Natural killer cell treated with Interleukin-12 subunit alpha and Interleukin-12 subunit beta and Interleukin-15 and Interleukin-18, amount 100 ng/mL, for 72 hours (primary cell): Measurements from ENCODE around the gene TTC1. TPM values are rescaled to one million over a fixed set of nuclear protein-coding genes. Genes with fewer than 3 reads are reported as not detected.
"Not testable (repeated sequence)": the region's sequence is repeated elsewhere in the genome, so short reads cannot be mapped to it uniquely, and the experiment has no call there.

Source experiments
- ATAC-seq, 2 donors: fragments of 150-1000 bp; cut with Tn5 transposase in 1 of 2; sonication (Bioruptor Pico), chemical (Tn5 transposase) in 1 of 2; 2 replicates each; pipeline ENCODE4 v1.10.0; 2021
- DNase-seq: peaks from one replicate; pipeline ENCODE4 v3.0.0; 2022; ENCODE audit warnings: low spot score
- H3K27ac Mint-ChIP-seq, 2 donors: 1 replicate in 1 of 2; 2 replicates in 1 of 2; pipeline ENCODE4 v1.8.0; 2022; ENCODE audit warnings: mixed read lengths in 2 of 2, mild to moderate bottlenecking in 1 of 2, moderate library complexity in 1 of 2
- H3K27me3 Mint-ChIP-seq, 2 donors: 1 replicate in 1 of 2; 2 replicates in 1 of 2; pipeline ENCODE4 v1.8.0; 2022; ENCODE audit warnings: mixed read lengths in 2 of 2
- H3K36me3 Mint-ChIP-seq: one replicate; pipeline ENCODE4 v1.8.0; 2022; ENCODE audit warnings: mixed read lengths
- H3K4me1 Mint-ChIP-seq, 2 donors: 1 replicate in 1 of 2; 2 replicates in 1 of 2; pipeline ENCODE4 v1.8.0; 2022; ENCODE audit warnings: low read depth in 2 of 2, mixed read lengths in 2 of 2, mild to moderate bottlenecking in 1 of 2
- H3K4me3 Mint-ChIP-seq: one replicate; pipeline ENCODE4 v1.8.0; 2022; ENCODE audit warnings: mixed read lengths
- H3K9me3 Mint-ChIP-seq: 2 replicates; pipeline ENCODE4 v1.8.0; 2022; ENCODE audit warnings: mixed read lengths
- total RNA-seq, 2 donors: library from RNA; stranded (reverse); gene quantifications; one replicate each; pipeline ENCODE4 v1.2.3, GENCODE V29; 2022

Gene TTC1, protein sequence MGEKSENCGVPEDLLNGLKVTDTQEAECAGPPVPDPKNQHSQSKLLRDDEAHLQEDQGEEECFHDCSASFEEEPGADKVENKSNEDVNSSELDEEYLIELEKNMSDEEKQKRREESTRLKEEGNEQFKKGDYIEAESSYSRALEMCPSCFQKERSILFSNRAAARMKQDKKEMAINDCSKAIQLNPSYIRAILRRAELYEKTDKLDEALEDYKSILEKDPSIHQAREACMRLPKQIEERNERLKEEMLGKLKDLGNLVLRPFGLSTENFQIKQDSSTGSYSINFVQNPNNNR
- total RNA-seq: 10 to 100 TPM; 53.8 to 56.6 TPM

DNA sequence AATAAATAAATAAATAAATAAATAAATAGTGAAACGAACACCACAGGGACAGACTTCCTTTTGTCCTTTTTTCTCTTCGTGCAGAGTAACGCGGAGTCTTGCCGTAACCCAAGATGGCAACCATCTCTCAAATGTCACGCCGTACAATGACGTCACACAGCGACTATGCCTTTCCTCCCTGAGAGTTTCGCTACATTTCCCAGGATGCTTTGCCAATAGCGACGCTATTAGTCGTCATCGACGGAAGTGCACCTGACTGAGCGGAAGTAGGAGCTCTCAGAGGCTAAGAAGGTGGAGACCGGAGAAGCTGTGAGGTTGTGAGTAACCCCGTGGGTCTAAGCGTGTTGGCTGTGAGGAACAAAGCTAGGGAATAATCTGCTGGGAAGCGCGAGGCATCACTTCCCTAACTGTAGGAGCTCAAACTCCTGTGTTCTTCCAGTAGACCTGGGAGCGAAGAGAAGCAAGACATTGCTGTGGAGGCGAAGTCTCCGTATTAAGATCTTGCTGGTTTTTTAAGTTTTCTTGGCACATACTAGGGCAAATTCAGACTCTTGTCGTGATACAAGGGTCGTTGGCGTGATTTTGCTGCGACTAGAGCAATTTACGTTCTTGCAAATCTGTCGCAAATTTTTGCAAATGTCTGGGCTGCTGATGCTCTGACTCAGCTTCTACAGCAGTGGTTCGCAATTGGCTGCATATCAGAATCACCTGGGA is at the start of gene TTC1:
Gene TTC1, plus strand, starts transcription at position 263 of the 714 bp plus-strand sequence. CDS start 1,390 bp downstream, outside the sequence.
- DNase-seq (peak; percentile 92), ATAC-seq (peak; percentile 99)
- peaks cover 23 to 25% of the 10 kb centered on the region in 2 donors for H3K4me1 Mint-ChIP-seq
- H3K27ac Mint-ChIP-seq: peak within 1 kb of the TSS; percentile 78 to 93
- peak within 1 kb of the TSS; percentile 93 for H3K4me3 Mint-ChIP-seq
- H3K36me3 Mint-ChIP-seq: peaks cover 12% of the 10 kb centered on the region
- no peaks in the 10 kb centered on the region for H3K27me3 Mint-ChIP-seq
- no peaks in the 10 kb centered on the region for H3K9me3 Mint-ChIP-seq

DNA sequence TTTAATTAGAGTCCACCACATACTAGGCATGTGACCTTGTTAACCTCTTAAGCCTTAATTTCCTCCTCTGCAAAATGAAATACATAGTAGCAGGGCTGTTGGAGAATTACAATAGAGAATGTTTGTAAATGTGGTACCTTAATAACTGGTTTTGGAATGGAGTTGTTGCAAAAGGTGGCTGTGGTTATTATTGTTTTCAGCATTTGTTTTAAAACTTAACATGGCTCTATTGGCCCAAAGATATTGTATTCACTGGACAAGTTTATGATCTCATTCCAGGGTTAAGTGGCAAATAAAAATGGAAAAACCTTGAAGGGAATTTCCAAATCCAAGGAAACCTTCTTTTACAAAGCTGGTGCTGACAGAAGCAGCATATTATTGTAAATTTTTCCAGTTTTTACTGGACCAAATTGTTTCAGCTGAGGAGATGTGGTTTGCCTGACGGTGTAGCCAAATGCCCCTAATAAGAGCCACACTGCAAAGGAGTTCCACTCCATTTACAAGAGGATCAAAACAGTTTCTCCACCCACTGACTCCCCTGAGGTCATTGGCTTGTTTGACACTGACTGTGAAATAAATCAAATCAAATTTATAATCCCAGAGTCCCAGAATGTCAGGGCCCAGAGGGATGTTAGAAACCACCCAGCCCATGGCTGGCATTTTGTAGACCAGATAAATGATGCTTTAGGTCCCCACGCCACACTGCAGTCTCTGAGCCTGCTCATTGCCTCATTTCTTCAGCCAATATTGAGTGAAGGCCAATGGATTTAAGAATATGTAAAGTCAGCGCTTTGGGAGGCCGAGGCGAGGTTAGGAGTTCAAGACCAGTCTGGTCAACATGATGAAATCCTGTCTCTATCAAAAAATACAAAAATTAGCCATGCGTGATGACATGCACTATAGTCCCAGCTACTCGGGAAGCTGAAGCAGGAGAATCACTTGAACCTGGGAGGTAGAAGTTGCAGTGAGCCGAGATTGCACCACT is 47.5 kb upstream of the TTC1 start:
- no peak for ATAC-seq
- peaks cover 24 to 32% of the 10 kb centered on the region in 2 donors for H3K27me3 Mint-ChIP-seq
- peaks cover 0 to 3% of the 10 kb centered on the region in 2 donors for H3K4me1 Mint-ChIP-seq
- no peaks in the 10 kb centered on the region for H3K36me3 Mint-ChIP-seq
- no peaks in the 10 kb centered on the region for H3K9me3 Mint-ChIP-seq
- no peak overlapping the region for H3K27ac Mint-ChIP-seq
- DNase-seq: no peak
- no peak overlapping the region for H3K4me3 Mint-ChIP-seq

DNA sequence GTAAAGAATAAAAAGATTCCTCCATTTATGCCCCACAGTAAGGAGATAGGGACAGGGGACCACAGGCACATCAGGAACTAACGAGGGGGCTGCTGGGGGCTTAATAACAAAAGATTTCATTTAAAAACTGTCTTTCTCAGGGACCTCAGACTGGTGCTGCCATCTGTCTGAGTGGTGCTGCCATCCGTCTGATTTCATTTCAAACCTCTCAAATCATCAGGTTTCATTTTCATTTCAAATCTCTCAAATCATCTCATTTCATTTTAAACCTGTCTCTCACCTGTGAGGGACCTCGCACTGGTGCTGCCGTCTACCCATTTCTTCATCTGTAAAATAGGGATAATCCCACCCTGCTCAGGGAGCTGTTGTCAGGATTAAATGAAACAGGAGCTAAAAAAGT is 46.7 kb upstream of the TTC1 start:
- no peak for ATAC-seq
- Mint-ChIP-seq H3K27me3 (peaks cover 28 to 38% of the 10 kb centered on the region in 2 donors), H3K27ac (no peak overlapping the region), H3K36me3 (no peaks in the 10 kb centered on the region), H3K4me3 (no peak overlapping the region), H3K9me3 (no peaks in the 10 kb centered on the region), H3K4me1 (peaks cover 0 to 3% of the 10 kb centered on the region in 2 donors)
- no peak for DNase-seq

DNA sequence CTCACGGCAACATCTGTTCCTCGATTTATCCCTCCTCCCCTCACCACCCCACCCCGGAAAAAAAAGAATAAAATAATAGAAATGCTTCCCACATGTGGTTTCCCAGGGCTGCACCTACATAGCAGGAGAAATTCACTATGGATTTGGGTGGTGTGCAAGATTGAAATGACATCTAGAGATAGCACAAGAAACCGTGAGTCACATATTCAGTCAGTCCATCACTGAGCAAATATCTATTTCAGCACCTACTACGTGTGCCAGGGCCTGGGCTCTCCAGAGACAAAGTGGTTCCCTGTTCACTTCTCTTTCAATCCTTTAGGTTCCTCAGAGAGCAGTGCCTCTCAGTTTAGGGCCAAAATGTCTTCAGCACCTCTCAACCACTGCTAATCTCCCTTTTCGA is 45.0 kb upstream of the TTC1 start:
- no peak overlapping the region for H3K27ac Mint-ChIP-seq
- H3K4me3 Mint-ChIP-seq: no peak overlapping the region
- H3K9me3 Mint-ChIP-seq: no peaks in the 10 kb centered on the region
- peaks cover 0 to 3% of the 10 kb centered on the region in 2 donors for H3K4me1 Mint-ChIP-seq
- no peaks in the 10 kb centered on the region for H3K36me3 Mint-ChIP-seq
- DNase-seq: no peak
- no peak for ATAC-seq
- H3K27me3 Mint-ChIP-seq: peaks cover 34 to 37% of the 10 kb centered on the region in 2 donors

DNA sequence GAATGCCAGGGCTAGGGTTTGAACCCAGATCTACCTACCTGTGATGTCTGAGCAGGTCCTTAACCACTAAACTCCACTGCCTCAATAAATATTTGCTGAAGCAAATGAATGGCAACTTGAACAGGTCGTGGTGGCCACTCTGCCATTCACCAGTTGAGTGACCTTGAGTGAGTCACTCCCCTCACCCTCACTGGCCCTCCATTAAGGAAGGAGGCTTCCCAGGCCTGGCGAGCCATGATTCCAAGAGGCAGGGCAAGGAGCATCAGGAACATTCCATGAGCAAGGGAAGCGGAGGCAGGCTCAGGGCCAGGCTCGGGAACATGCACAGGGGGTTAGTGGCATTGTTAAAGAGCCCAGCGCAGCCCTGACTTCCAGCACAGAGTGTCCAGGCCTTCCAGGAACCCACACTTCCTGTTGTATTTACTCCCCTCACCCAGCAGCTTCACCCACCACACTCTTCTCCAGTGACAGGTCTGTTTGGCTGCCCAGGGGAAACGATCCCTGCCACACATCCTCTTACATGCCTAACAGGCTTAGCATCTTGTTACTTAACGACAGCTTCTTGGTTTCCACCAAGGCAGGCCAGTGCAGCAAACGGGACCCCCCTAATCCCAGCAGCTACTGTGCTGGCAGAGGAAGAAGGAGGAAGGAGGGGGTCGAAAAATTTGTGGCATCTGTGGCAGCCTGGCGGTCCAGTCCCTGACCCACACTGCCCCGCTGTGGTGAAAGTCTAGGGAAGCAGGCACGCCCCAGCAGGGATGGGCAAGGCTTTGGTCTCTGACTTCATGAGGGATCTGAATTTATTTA is 43.7 kb upstream of the TTC1 start:
- Mint-ChIP-seq H3K27ac (no peak overlapping the region), H3K27me3 (peaks cover 30 to 44% of the 10 kb centered on the region in 2 donors), H3K4me1 (peaks cover 0 to 3% of the 10 kb centered on the region in 2 donors), H3K36me3 (no peaks in the 10 kb centered on the region), H3K9me3 (no peaks in the 10 kb centered on the region), H3K4me3 (no peak overlapping the region)
- no peak for DNase-seq
- peak; percentile 20 to 63 for ATAC-seq

DNA sequence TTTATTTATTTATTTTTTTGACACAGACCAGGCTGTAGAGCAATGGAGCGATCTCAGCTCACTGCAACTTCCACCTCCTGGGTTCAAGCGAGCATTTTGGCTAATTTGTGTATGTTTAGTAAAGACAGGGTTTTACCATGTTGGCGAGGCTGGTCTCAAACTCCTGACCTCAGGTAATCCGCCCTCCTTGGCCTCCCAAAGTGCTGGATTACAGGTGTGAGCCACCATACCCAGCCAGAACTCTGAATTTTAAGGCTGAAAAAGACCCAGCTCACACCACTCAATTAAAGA is 43.2 kb upstream of the TTC1 start:
- H3K4me3 Mint-ChIP-seq, H3K9me3 Mint-ChIP-seq, H3K36me3 Mint-ChIP-seq, H3K27ac Mint-ChIP-seq, DNase-seq, H3K4me1 Mint-ChIP-seq, ATAC-seq: not testable (repeated sequence)
- H3K27me3 Mint-ChIP-seq: peaks cover 34 to 49% of the 10 kb centered on the region in 2 donors

DNA sequence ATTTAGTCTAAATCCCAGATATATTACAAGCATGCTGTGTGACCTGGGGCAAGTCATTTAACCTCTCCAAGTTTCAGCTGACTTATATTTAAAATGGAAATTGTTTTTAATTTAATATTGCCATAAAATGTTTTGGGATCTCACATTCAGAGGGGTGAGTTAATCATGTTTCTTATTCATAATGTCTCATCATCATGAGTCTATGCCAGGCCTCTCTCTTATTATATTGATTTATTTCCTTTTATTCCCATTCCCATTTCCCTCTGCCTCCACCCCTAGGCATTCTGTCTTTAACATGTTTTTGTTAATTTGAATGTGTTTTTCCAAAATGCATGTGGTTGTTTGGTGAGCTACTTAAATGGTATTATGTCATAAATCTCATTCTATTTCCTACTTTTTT is 39.0 kb upstream of the TTC1 start:
- peaks cover 0 to 13% of the 10 kb centered on the region in 2 donors for H3K4me1 Mint-ChIP-seq
- no peak overlapping the region for H3K27ac Mint-ChIP-seq
- DNase-seq: no peak
- H3K4me3 Mint-ChIP-seq: no peak overlapping the region
- no peak for ATAC-seq
- H3K9me3 Mint-ChIP-seq: no peaks in the 10 kb centered on the region
- no peaks in the 10 kb centered on the region for H3K36me3 Mint-ChIP-seq
- peaks cover 58 to 78% of the 10 kb centered on the region in 2 donors for H3K27me3 Mint-ChIP-seq

DNA sequence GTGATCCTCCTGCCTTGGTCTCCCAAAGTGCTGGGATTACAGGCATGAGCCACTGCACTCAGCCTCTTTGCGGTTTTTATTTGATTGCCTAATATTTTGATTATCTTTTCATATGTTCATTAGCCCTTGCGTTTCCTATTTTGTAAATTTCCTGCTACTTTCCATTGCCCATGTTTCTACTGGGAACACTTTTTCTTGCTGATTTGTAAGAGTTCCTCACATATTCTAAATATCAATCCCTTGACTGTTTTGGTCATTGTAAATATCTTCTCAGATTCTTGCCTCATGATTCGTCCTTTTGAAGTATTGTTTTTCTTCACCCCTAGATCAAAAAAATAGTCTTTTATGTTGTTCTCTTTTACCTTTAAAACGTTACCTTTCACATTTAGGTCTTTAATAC is 37.9 kb upstream of the TTC1 start:
- DNase-seq: no peak
- Mint-ChIP-seq H3K4me1 (peaks cover 0 to 10% of the 10 kb centered on the region in 2 donors), H3K36me3 (no peaks in the 10 kb centered on the region), H3K27me3 (peaks cover 54 to 72% of the 10 kb centered on the region in 2 donors), H3K4me3 (no peak overlapping the region), H3K27ac (no peak overlapping the region), H3K9me3 (no peaks in the 10 kb centered on the region)
- ATAC-seq: no peak

DNA sequence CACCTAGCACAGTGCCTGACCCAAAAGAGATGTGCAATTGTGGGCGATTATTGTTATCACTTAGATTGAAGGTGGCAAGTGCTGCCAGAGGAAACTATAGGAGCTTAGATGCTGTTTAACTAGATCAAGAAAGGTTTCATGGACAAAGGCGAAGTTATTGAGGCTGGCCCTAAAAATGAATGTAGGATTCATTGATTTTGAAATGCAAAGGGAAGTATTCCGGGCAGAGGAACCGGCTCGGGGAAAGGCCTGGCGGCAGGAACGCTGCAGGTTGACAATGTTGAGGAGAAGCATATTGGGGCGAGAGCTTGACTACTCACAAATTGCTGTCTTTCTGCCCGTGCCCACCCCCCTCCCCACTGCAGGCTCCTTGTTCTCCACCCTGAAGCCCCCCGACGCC is 37.4 kb upstream of the TTC1 start:
- ATAC-seq (no peak), DNase-seq (no peak)
- no peaks in the 10 kb centered on the region for H3K36me3 Mint-ChIP-seq
- peaks cover 50 to 67% of the 10 kb centered on the region in 2 donors for H3K27me3 Mint-ChIP-seq
- no peaks in the 10 kb centered on the region for H3K9me3 Mint-ChIP-seq
- no peak overlapping the region for H3K27ac Mint-ChIP-seq
- H3K4me3 Mint-ChIP-seq: peak overlapping the region; percentile 1
- peaks cover 0 to 10% of the 10 kb centered on the region in 2 donors for H3K4me1 Mint-ChIP-seq

DNA sequence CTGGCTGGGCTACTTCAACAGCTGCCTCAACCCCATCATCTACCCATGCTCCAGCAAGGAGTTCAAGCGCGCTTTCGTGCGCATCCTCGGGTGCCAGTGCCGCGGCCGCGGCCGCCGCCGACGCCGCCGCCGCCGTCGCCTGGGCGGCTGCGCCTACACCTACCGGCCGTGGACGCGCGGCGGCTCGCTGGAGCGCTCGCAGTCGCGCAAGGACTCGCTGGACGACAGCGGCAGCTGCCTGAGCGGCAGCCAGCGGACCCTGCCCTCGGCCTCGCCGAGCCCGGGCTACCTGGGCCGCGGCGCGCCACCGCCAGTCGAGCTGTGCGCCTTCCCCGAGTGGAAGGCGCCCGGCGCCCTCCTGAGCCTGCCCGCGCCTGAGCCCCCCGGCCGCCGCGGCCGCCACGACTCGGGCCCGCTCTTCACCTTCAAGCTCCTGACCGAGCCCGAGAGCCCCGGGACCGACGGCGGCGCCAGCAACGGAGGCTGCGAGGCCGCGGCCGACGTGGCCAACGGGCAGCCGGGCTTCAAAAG is 36.9 kb upstream of the TTC1 start:
- no peak overlapping the region for H3K27ac Mint-ChIP-seq
- ATAC-seq: peak in 1 of 2 donors; percentile 45
- no peak overlapping the region for H3K4me3 Mint-ChIP-seq

DNA sequence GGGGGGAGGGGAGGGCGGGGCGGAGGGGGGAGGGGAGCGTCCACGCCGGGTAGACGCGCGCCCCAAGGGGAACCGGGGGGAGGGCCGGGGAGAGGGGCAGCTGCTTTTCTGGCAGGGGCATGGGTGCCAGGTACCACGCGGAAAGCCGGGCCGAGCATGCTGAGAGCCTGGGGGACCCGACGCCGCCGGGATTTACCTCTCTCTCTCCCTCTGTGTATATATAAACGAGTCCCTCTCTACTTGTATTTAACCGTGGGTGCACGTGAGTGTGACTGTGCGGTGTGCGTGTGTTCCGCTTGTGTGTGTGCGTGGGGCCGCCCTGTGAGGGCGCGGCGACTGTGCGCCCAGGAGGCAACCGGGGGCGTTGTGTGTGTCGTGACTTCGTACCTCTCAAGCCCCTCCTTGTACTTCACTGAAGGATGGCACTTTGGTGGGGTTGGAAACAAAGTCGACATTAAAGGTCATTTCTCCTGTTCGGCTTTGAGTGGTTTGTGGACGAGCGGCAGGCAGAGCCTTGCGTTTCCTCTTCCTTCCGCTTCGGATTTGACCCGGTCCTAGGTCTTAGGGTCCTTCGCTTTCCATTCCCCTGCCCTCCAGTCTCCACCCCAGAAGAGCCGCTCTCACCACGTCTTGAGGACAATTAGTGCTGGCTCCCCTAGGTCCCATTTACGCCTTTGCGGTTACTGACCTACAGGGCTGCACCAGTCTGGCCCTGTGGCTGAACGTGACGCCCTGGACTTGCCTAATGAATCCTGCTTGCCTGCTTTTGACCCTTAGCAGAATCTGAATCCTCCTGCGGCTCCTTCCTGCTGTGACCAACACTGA is 36.2 kb upstream of the TTC1 start:
- Mint-ChIP-seq H3K4me3 (peak overlapping the region; percentile 70), H3K4me1 (peaks cover 0 to 10% of the 10 kb centered on the region in 2 donors), H3K27ac (no peak overlapping the region), H3K9me3 (no peaks in the 10 kb centered on the region), H3K36me3 (no peaks in the 10 kb centered on the region), H3K27me3 (peaks cover 51 to 61% of the 10 kb centered on the region in 2 donors)
- no peak for ATAC-seq
- no peak for DNase-seq

More for the DNA sequence above, 36.9 kb upstream of the TTC1 start:
- H3K27me3 Mint-ChIP-seq: peaks cover 47 to 62% of the 10 kb centered on the region in 2 donors
- DNase-seq: no peak
- H3K9me3 Mint-ChIP-seq: no peaks in the 10 kb centered on the region
- H3K36me3 Mint-ChIP-seq: no peaks in the 10 kb centered on the region
- H3K4me1 Mint-ChIP-seq: peaks cover 0 to 10% of the 10 kb centered on the region in 2 donors

DNA sequence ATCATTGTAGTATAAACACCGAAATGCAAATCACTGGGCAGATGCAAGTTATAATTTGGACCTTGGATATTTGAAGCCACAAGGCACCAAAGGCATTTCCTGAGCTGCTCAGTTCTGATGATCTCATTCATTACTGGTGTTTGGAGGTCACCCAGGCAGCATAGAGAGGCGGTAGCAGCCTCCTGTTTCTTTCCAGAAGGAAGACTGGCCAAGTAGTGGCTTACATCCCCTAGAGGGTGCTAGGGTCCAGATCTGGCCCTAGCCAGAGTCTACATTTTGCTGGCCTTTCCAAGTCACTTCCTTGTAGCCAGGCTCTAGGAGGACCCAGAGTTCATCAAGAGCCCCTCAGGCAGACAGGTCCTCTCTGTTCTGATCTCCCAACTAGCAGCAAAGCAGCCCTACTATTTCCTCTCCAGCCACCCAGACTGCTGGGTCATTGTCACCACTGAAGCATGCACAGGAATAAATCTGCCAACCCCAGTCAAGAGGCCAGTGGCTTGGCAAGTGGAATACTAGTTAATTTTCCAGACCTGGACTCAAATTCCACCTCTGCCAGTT is 33.4 kb upstream of the TTC1 start:
- peaks cover 0 to 10% of the 10 kb centered on the region in 2 donors for H3K4me1 Mint-ChIP-seq
- ATAC-seq: no peak
- H3K36me3 Mint-ChIP-seq: no peaks in the 10 kb centered on the region
- no peaks in the 10 kb centered on the region for H3K9me3 Mint-ChIP-seq
- no peak overlapping the region for H3K4me3 Mint-ChIP-seq
- DNase-seq: no peak
- H3K27me3 Mint-ChIP-seq: peaks cover 44 to 64% of the 10 kb centered on the region in 2 donors
- H3K27ac Mint-ChIP-seq: no peak overlapping the region
